NCI-H446 (cell line): ENCODE data around the gene CHD5.

ENCODE experiments used
- DNase-seq, 2 experiments: peaks; one replicate each; lab custom pipeline; 2025; lab: John Stamatoyannopoulos, UW

CHD5 gene

GRCh38 chr1:6152181-6152580 lies 27.9 kb downstream of the CHD5 start:
- no peak for DNase-seq

- no peak for DNase-seq
Observed at GRCh38 chr1:6151291-6151822, 28.8 kb downstream of the CHD5 start.

- DNase-seq = no peak
Observed at GRCh38 chr1:6150006-6150938, 29.8 kb downstream of the CHD5 start.

GRCh38 chr1:6149597-6149996 lies 30.5 kb downstream of the CHD5 start:
- DNase-seq = no peak

GRCh38 chr1:6148497-6149241 lies 31.5 kb downstream of the CHD5 start:
- no peak for DNase-seq

- no peak for DNase-seq
Observed at GRCh38 chr1:6145864-6146410, 34.2 kb downstream of the CHD5 start.

GRCh38 chr1:6145396-6145750 lies 34.7 kb downstream of the CHD5 start:
- no peak for DNase-seq

GRCh38 chr1:6144647-6145395 lies 35.3 kb downstream of the CHD5 start:
- no peak for DNase-seq

GRCh38 chr1:6144175-6144574 lies 35.9 kb downstream of the CHD5 start:
- no peak for DNase-seq

- DNase-seq = no peak
Observed at GRCh38 chr1:6143395-6143794, 36.7 kb downstream of the CHD5 start.

GRCh38 chr1:6142734-6143133 lies 37.4 kb downstream of the CHD5 start:
- no peak for DNase-seq

GRCh38 chr1:6142036-6142621 lies 38.0 kb downstream of the CHD5 start:
- no peak for DNase-seq

GRCh38 chr1:6141592-6141991 lies 38.5 kb downstream of the CHD5 start:
- DNase-seq = no peak

GRCh38 chr1:6140413-6140812 lies 39.7 kb downstream of the CHD5 start:
- DNase-seq = no peak

GRCh38 chr1:6137758-6138157 lies 42.4 kb downstream of the CHD5 start:
- no peak for DNase-seq

- no peak for DNase-seq
Observed at GRCh38 chr1:6136516-6137220, 43.5 kb downstream of the CHD5 start.

GRCh38 chr1:6134741-6135510 lies 45.2 kb downstream of the CHD5 start:
- DNase-seq = no peak

GRCh38 chr1:6134206-6134605 lies 45.9 kb downstream of the CHD5 start:
- DNase-seq = no peak

- DNase-seq = no peak
Observed at GRCh38 chr1:6133146-6133895, 46.8 kb downstream of the CHD5 start.
